CD8-positive, alpha-beta memory T cell (primary cell): ENCODE results near the gene CARD9. TPM values are rescaled to one million over a fixed set of nuclear protein-coding genes. Genes with fewer than 3 reads are reported as not detected.
A peak's percentile ranks its signal among the peaks of the same experiment; 100 is the strongest.

Source experiments
- CTCF ChIA-PET: fragments of 350-600 bp; sonication (Branson Sonifier 250); formaldehyde crosslinking; loops from one replicate; lab custom pipeline; 2021; ENCODE audit warnings: antibody characterized with exemption; lab: Charles Lee
- POLR2A ChIA-PET: fragments of 350-600 bp; sonication (Branson Sonifier 250); formaldehyde crosslinking; loops from one replicate; lab custom pipeline; 2021; ENCODE audit warnings: antibody characterized with exemption; lab: Charles Lee
- DNase-seq, 5 donors: peaks; one replicate each; pipeline versions ENCODE4 v3.0.0 to v3.0.0-alpha.2; 2020 to 2022; ENCODE audit warnings: mixed read lengths in 1 of 5
- H3K27ac ChIP-seq: one replicate; pipeline ENCODE4 v1.7.0; 2013; ENCODE audit warnings: low read depth, mild to moderate bottlenecking, low read length, moderate library complexity
- H3K27me3 ChIP-seq: 2 replicates; pipeline ENCODE4 v1.7.0; 2013; ENCODE audit warnings: low read length, mild to moderate bottlenecking; ENCODE audit not compliant: insufficient read depth, poor library complexity, severe bottlenecking
- H3K36me3 ChIP-seq: 2 replicates; pipeline ENCODE4 v1.7.0; 2013; ENCODE audit warnings: mild to moderate bottlenecking, low read length, moderate library complexity; ENCODE audit not compliant: insufficient read depth
- H3K4me1 ChIP-seq: 2 replicates; pipeline ENCODE4 v1.7.0; 2013; ENCODE audit warnings: mild to moderate bottlenecking, low read length, moderate library complexity; ENCODE audit not compliant: insufficient read depth
- H3K4me3 ChIP-seq: 2 replicates; pipeline ENCODE4 v1.7.0; 2013; ENCODE audit warnings: mild to moderate bottlenecking, low read length
- H3K9me3 ChIP-seq: 2 replicates; pipeline ENCODE4 v1.7.0; 2013; ENCODE audit warnings: mild to moderate bottlenecking, low read length
- H3K27ac Mint-ChIP-seq, 8 donors: one replicate each; pipeline ENCODE4 v1.8.0; 2020 to 2021; ENCODE audit warnings: mixed read lengths in 8 of 8, mild to moderate bottlenecking in 6 of 8, inconsistent platforms in 3 of 8, moderate library complexity in 3 of 8
- H3K27me3 Mint-ChIP-seq, 2 donors: one replicate each; pipeline ENCODE4 v1.8.0; 2020 to 2021; ENCODE audit warnings: mixed read lengths in 2 of 2, mild to moderate bottlenecking in 1 of 2, moderate library complexity in 1 of 2
- H3K36me3 Mint-ChIP-seq, 3 donors: one replicate each; pipeline ENCODE4 v1.8.0; 2020 to 2021; ENCODE audit warnings: mixed read lengths in 3 of 3, inconsistent platforms in 1 of 3, mild to moderate bottlenecking in 1 of 3
- H3K4me1 Mint-ChIP-seq, 3 donors: one replicate each; pipeline ENCODE4 v1.8.0; 2020 to 2021; ENCODE audit warnings: mixed read lengths in 3 of 3, inconsistent platforms in 1 of 3, mild to moderate bottlenecking in 1 of 3
- H3K4me3 Mint-ChIP-seq, 7 donors: one replicate each; pipeline ENCODE4 v1.8.0; 2020 to 2021; ENCODE audit warnings: mixed read lengths in 7 of 7, mild to moderate bottlenecking in 6 of 7, moderate library complexity in 4 of 7, inconsistent platforms in 2 of 7
- H3K9me3 Mint-ChIP-seq, 5 donors: one replicate each; pipeline ENCODE4 v1.8.0; 2020 to 2022; ENCODE audit warnings: mixed read lengths in 5 of 5, mild to moderate bottlenecking in 3 of 5, moderate library complexity in 2 of 5, inconsistent platforms in 1 of 5
- polyA plus RNA-seq: library from polyadenylated mRNA; unstranded; fragments of 300-500 nt; fragmentation: Illumina TruSeq; gene quantifications from one replicate; pipeline ENCODE4 v1.2.3, GENCODE V29; 2021
- total RNA-seq, 2 experiments: library from RNA; stranded (reverse); gene quantifications; one replicate each; pipeline ENCODE4 v1.2.3, GENCODE V29; 2021

The CARD9 gene
- total and polyA plus RNA-seq, 3 experiments from 2014 or later, result 1.4 to 1.5 TPM; not detected in 1

GRCh38 chr9:136385015-136385414 lies 11.5 kb upstream of the CARD9 start:
- POLR2A ChIA-PET, result interaction anchor here (1.2 kb wide), 1 partner anchor 22 kb away, joined by 7 read pairs; no protein-coding TSS in a partner anchor
- peak; percentile 25 to 70 (median 46) for DNase-seq
- peaks cover 8 to 69% (median 20%) of the 10 kb centered on the region in 3 donors for H3K36me3 Mint-ChIP-seq
- CTCF ChIA-PET, result no interaction called here
- H3K4me3 Mint-ChIP-seq, result peak overlapping the region in 5 of 7 donors; percentile 2 to 49 (median 41)
- H3K27me3 ChIP-seq, result no peaks in the 10 kb centered on the region
- H3K36me3 ChIP-seq, result peaks cover 6% of the 10 kb centered on the region
- peaks cover 21% of the 10 kb centered on the region for H3K4me1 ChIP-seq
- peak overlapping the region in 7 of 8 donors; percentile 0 to 85 (median 35) for H3K27ac Mint-ChIP-seq
- H3K27ac ChIP-seq, result no peak overlapping the region
- H3K9me3 ChIP-seq, result no peaks in the 10 kb centered on the region
- peaks cover 0 to 2% of the 10 kb centered on the region in 2 donors for H3K27me3 Mint-ChIP-seq
- no peak overlapping the region for H3K4me3 ChIP-seq
- H3K4me1 Mint-ChIP-seq, result peaks cover 22 to 27% (median 25%) of the 10 kb centered on the region in 3 donors
- H3K9me3 Mint-ChIP-seq, result no peaks in the 10 kb centered on the region

GRCh38 chr9:136383436-136383835 lies 10.0 kb upstream of the CARD9 start:
- peaks cover 21% of the 10 kb centered on the region for H3K4me1 ChIP-seq
- Mint-ChIP-seq H3K4me3 (no peak overlapping the region), H3K4me1 (peaks cover 19 to 27% (median 25%) of the 10 kb centered on the region in 3 donors), H3K36me3 (peaks cover 4 to 61% (median 15%) of the 10 kb centered on the region in 3 donors), H3K27ac (no peak overlapping the region), H3K9me3 (no peaks in the 10 kb centered on the region), H3K27me3 (peaks cover 0 to under 1% of the 10 kb centered on the region in 2 donors)
- no peak overlapping the region for H3K4me3 ChIP-seq
- ChIA-PET POLR2A (no interaction called here), CTCF (no interaction called here)
- DNase-seq, result no peak
- H3K9me3 ChIP-seq, result no peaks in the 10 kb centered on the region
- no peaks in the 10 kb centered on the region for H3K36me3 ChIP-seq
- no peaks in the 10 kb centered on the region for H3K27me3 ChIP-seq
- H3K27ac ChIP-seq, result no peak overlapping the region

- H3K4me3 Mint-ChIP-seq, result no peak overlapping the region
- Histone ChIP-seq H3K9me3 (no peaks in the 10 kb centered on the region), H3K36me3 (no peaks in the 10 kb centered on the region), H3K27ac (no peak overlapping the region), H3K27me3 (no peaks in the 10 kb centered on the region), H3K4me3 (no peak overlapping the region), H3K4me1 (peaks cover 21% of the 10 kb centered on the region)
- CTCF ChIA-PET, result interaction anchor here (1.0 kb wide), 1 partner anchor 19 kb away, joined by 3 read pairs; no protein-coding TSS in a partner anchor
- DNase-seq, result no peak
- POLR2A ChIA-PET, result no interaction called here
- H3K27me3 Mint-ChIP-seq, result no peaks in the 10 kb centered on the region
- H3K4me1 Mint-ChIP-seq, result peaks cover 19 to 25% (median 25%) of the 10 kb centered on the region in 3 donors
- H3K9me3 Mint-ChIP-seq, result no peaks in the 10 kb centered on the region
- peaks cover 4 to 50% (median 8%) of the 10 kb centered on the region in 3 donors for H3K36me3 Mint-ChIP-seq
- H3K27ac Mint-ChIP-seq, result no peak overlapping the region
Observed at GRCh38 chr9:136381966-136382513, 8.6 kb upstream of the CARD9 start.

GRCh38 chr9:136381311-136381710 lies 7.8 kb upstream of the CARD9 start:
- Histone ChIP-seq H3K4me3 (no peak overlapping the region), H3K9me3 (no peaks in the 10 kb centered on the region), H3K27me3 (no peaks in the 10 kb centered on the region), H3K36me3 (no peaks in the 10 kb centered on the region), H3K4me1 (peaks cover 21% of the 10 kb centered on the region), H3K27ac (no peak overlapping the region)
- Mint-ChIP-seq H3K4me3 (no peak overlapping the region), H3K9me3 (no peaks in the 10 kb centered on the region), H3K36me3 (peaks cover 4 to 48% (median 8%) of the 10 kb centered on the region in 3 donors), H3K4me1 (peaks cover 19 to 25% (median 24%) of the 10 kb centered on the region in 3 donors), H3K27ac (no peak overlapping the region), H3K27me3 (no peaks in the 10 kb centered on the region)
- POLR2A ChIA-PET, result no interaction called here
- CTCF ChIA-PET, result no interaction called here
- DNase-seq, result no peak

GRCh38 chr9:136380381-136380780 lies 6.9 kb upstream of the CARD9 start:
- no peaks in the 10 kb centered on the region for H3K27me3 Mint-ChIP-seq
- POLR2A ChIA-PET, result no interaction called here
- no peaks in the 10 kb centered on the region for H3K36me3 ChIP-seq

GRCh38 chr9:136379891-136380290 lies 6.4 kb upstream of the CARD9 start:
- peaks cover 4 to 11% (median 11%) of the 10 kb centered on the region in 3 donors for H3K4me1 Mint-ChIP-seq
- H3K36me3 ChIP-seq, result no peaks in the 10 kb centered on the region

More at GRCh38 chr9:136380381-136380780, 6.9 kb upstream of the CARD9 start:
- H3K4me3 ChIP-seq, result no peak overlapping the region
- H3K9me3 ChIP-seq, result no peaks in the 10 kb centered on the region
- Mint-ChIP-seq H3K36me3 (peaks cover 4 to 43% (median 6%) of the 10 kb centered on the region in 3 donors), H3K4me3 (no peak overlapping the region), H3K27ac (peak overlapping the region in 1 of 8 donors; percentile 41), H3K9me3 (no peaks in the 10 kb centered on the region), H3K4me1 (peaks cover 9 to 16% (median 16%) of the 10 kb centered on the region in 3 donors)
- peaks cover 12% of the 10 kb centered on the region for H3K4me1 ChIP-seq
- DNase-seq, result no peak
- no peak overlapping the region for H3K27ac ChIP-seq
- no peaks in the 10 kb centered on the region for H3K27me3 ChIP-seq
- CTCF ChIA-PET, result no interaction called here

GRCh38 chr9:136379401-136379800 lies 5.9 kb upstream of the CARD9 start:
- peaks cover 0 to 36% (median 0%) of the 10 kb centered on the region in 3 donors for H3K36me3 Mint-ChIP-seq
- POLR2A ChIA-PET, result no interaction called here
- H3K9me3 Mint-ChIP-seq, result no peaks in the 10 kb centered on the region
- H3K4me1 ChIP-seq, result peaks cover 3% of the 10 kb centered on the region
- no peaks in the 10 kb centered on the region for H3K27me3 Mint-ChIP-seq
- no peaks in the 10 kb centered on the region for H3K27me3 ChIP-seq
- CTCF ChIA-PET, result no interaction called here
- no peak overlapping the region for H3K27ac ChIP-seq
- no peaks in the 10 kb centered on the region for H3K36me3 ChIP-seq
- H3K4me3 ChIP-seq, result no peak overlapping the region
- H3K9me3 ChIP-seq, result no peaks in the 10 kb centered on the region
- no peak for DNase-seq
- H3K27ac Mint-ChIP-seq, result peak overlapping the region in 1 of 8 donors; percentile 14
- H3K4me1 Mint-ChIP-seq, result peaks cover 0 to 6% (median 6%) of the 10 kb centered on the region in 3 donors
- H3K4me3 Mint-ChIP-seq, result no peak overlapping the region

More at GRCh38 chr9:136379891-136380290, 6.4 kb upstream of the CARD9 start:
- CTCF ChIA-PET, result no interaction called here
- H3K4me3 ChIP-seq, result no peak overlapping the region
- no peak overlapping the region for H3K27ac Mint-ChIP-seq
- H3K4me3 Mint-ChIP-seq, result no peak overlapping the region
- H3K9me3 Mint-ChIP-seq, result no peaks in the 10 kb centered on the region
- no peaks in the 10 kb centered on the region for H3K27me3 Mint-ChIP-seq
- no peaks in the 10 kb centered on the region for H3K27me3 ChIP-seq
- H3K36me3 Mint-ChIP-seq, result peaks cover 4 to 41% (median 4%) of the 10 kb centered on the region in 3 donors
- POLR2A ChIA-PET, result no interaction called here
- no peaks in the 10 kb centered on the region for H3K9me3 ChIP-seq
- no peak overlapping the region for H3K27ac ChIP-seq
- peaks cover 8% of the 10 kb centered on the region for H3K4me1 ChIP-seq
- no peak for DNase-seq

GRCh38 chr9:136379003-136379287 lies 5.5 kb upstream of the CARD9 start:
- H3K9me3 ChIP-seq, result no peaks in the 10 kb centered on the region
- H3K27ac ChIP-seq, result no peak overlapping the region
- Mint-ChIP-seq H3K27me3 (no peaks in the 10 kb centered on the region), H3K4me3 (no peak overlapping the region), H3K36me3 (peaks cover 0 to 32% (median 0%) of the 10 kb centered on the region in 3 donors), H3K27ac (no peak overlapping the region), H3K4me1 (peaks cover 0 to 1% (median 1%) of the 10 kb centered on the region in 3 donors), H3K9me3 (no peaks in the 10 kb centered on the region)
- H3K4me1 ChIP-seq, result no peaks in the 10 kb centered on the region
- ChIA-PET POLR2A (no interaction called here), CTCF (no interaction called here)
- no peak overlapping the region for H3K4me3 ChIP-seq
- no peaks in the 10 kb centered on the region for H3K27me3 ChIP-seq
- DNase-seq, result no peak
- H3K36me3 ChIP-seq, result no peaks in the 10 kb centered on the region
